GM21390 (cell line): ENCODE results near the gene FAM107A.
"Not testable (repeated sequence)": the region's sequence is repeated elsewhere in the genome, so short reads cannot be mapped to it uniquely, and the experiment has no call there.

Experiments
- ATAC-seq: cut with Tn5 transposase; IDR thresholded peaks from one replicate; pipeline ENCODE4 v1.9.1; 2021; ENCODE audit not compliant: unreplicated experiment

FAM107A gene

GRCh38 chr3:58537412-58538301, 39.5 kb downstream of the FAM107A start:
- no peak for ATAC-seq

- ATAC-seq: no peak
These were observed 40.4 kb downstream of the FAM107A start, which contains the start of gene ACOX2 for GRCh38 chr3:58536501-58537411. TSS of gene ACOX2 (minus strand) at chr3:58537190. CDS start at chr3:58535106, 2,084 bp downstream.

DNA sequence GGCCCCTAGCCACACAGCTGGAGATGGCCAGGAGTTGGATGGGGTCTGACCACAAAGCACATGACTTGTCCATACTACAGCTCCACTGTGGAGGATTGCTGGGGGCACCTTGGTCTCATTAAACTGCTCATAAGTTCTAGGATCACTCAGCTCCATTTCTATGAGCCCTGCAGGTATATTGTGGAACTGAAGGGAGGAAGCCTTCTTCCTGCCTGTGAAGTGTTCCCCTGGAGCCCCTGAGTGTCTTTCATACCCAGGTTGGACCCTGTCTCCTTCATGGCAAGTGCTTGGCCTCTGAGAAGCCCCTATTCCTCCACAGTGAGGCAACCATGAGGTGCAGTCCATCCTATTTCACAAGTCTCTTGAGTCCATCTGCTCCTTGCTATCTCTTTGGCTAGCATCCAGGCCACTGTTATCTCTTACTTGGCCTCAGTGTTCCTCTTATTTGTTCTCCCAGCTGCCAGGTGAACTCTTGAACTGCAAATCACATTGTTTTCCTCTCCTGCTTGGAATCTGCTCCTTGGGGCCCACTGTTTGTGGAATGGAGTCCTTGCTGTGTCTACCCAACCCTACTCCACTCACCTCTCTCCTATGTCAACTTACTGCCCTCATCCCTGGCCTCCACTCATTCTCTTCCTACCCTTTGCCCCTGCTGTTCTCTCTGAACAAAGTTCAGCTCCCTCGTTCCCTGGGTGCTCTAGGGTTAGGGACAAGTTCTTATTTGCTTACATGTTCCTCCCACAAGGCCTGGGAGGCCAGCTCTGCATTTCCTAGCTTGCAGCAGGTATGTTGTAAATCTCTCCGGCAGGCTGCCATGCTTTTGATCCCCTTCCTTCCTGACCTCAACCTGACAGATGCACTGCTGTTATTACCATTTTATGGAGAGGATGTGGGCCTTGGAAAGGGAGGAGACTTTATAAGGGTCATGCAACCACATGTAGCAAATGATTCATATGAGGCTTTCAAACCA, 41.4 kb downstream of the FAM107A start:
- ATAC-seq: no peak

GRCh38 chr3:58534592-58535494, 42.3 kb downstream of the FAM107A start:
- no peak for ATAC-seq

- ATAC-seq: peak; percentile 93
These were observed 44.4 kb downstream of the FAM107A start for GRCh38 chr3:58532794-58533220.

DNA sequence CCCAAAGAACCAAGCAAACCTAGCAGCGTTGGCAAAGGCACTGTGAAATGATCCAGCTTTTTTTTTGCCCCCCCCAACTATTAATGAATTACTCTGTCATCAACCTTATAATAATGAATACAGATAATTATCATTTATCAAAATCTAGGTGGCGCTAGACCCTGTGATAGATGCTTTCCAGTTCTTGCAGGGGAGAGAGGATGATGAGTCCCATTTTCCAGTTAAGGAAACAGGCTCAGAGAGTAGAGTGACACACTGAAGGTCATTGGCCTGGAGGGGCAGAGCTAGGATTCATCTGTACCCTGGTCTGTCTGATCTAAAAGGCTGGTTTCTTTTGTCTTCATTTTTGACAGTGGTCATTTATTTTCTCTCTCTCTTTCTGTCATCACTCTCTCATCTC, 45.2 kb downstream of the FAM107A start:
- no peak for ATAC-seq

- ATAC-seq: no peak
These were observed 45.6 kb downstream of the FAM107A start for GRCh38 chr3:58531555-58531954.

DNA sequence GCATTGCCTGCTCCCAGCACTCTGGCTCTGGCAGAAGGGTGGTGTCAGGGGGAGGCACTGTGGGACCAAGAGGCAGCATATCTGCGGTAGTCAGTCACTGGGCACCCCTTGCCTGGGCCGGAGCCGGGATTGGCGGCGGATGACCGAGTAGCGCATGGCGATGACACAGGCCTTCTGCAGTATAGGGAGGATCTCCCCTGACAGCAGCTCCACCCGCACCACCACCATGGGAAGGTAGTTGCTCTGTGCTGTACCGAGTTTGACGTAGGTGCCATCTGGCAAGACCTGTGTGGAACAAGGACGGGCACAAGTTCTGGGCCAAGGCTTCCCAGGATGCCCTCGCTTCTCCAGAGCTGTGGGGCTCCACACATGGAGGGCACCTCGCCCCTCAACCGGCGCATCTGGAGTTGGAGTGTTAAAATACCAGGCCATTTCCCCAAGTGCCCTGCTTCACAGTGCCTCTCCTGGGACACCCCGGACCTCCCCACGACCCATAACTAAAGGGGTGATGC, 46.8 kb downstream of the FAM107A start:
- no peak for ATAC-seq

- ATAC-seq: no peak
These were observed 47.5 kb downstream of the FAM107A start for GRCh38 chr3:58529516-58530353.

GRCh38 chr3:58528629-58529028, 48.6 kb downstream of the FAM107A start:
- ATAC-seq: no peak

DNA sequence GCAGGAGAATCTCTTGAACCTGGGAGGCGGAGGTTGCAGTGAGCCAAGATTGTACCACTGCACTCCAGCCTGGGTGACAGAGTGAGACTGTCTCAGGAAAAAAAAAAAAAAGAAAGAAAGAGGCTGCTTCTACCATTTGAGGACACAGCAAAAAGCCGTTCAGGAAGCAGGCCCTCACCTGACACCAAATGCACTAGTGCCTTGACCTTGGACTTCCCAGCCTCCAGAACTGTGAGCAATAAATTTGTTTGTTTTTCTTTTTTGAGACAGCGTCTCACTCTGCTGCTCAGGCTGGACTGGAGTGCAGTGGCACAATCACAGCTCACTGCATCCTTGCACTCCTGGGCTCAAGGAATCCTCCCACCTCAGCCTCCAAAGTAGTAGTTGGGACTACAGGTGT, 49.8 kb downstream of the FAM107A start:
- not testable (repeated sequence) for ATAC-seq

DNA sequence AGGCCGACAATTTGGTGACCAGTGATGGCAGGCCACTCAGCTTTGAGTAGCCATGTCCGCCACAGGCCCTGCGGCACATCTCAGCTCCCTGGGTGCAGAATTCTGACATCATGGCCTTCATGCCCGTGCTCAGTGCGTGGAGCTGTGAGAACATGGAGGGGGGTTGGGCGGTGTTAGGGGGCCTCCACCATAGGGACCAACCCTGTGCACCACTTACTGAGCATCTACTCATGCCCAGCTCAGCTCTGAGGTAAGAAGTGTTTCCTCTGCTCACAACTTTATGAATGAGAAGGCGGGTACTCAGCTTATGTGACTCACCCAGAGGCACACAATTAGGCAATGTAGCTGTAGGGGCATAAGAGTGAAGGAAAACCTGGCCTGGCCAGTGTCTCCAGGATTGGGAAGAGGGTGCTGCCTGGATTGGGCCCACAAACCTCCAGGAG, 50.7 kb downstream of the FAM107A start:
- ATAC-seq: no peak

GRCh38 chr3:58524326-58524888, 52.8 kb downstream of the FAM107A start:
- ATAC-seq: no peak

DNA sequence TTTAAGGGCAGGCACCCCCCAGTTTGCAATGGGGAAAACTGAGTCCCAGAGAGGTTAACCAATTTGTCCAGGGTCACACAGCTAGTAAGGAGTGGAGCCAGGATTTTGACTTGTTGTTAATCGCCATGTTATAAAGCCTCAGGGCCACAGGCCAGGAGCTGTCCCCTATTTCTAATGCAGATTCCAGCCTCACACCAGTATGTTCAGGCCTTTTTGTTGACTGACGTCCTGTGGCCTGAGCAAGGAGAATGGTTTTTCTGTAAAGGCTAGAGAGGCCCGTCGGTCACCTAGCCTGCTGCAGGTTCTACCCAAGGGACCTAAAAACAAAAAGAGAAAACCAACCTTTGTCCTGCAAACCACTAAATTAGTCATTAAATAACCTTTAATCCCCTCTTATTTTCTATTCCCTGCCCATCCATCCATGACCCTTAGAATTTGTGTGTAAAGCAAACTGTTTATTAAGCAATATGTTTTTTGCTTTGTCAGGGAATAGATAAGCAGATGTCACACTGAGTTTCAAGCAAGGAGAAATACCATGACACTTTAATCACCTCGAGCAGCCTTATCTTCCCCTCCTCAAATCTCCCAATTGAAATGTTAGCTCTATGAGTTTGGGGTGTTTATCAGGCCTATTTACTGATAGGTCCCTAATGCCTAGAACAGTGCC, 54.3 kb downstream of the FAM107A start:
- no peak for ATAC-seq

DNA sequence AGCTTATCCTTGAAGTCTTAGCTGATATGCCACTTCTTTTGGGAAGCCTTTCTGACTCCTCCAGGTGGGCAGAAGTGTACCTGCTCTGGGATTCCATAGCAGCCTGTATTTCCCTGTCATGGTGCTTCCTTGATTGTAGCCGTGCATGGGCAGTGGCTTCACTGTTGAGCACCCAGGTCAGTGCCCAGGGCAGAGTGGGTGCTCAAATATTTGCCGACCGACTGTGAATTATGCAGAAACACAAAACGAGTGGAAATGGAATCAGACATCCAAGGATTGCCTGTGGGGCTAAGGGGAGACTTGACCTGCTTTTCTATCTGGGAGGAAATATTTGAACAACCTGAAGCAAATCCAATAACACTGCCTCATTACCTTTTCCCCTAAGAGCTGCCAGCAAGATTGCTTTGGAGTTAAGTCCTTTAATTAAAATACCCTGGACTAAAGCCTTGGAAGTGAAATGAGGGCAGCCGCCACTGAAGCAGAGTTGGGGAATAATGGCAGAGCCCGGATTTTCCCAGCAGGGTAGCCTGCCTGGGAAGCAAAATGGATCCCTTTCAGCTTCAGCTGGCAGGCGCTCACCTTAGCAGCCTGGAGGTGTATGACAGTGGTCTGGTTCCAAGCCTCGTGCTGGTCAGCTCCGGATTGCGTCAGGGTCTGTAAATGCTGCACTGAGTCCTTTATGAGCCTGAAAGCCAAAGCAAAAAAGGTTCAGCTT, 55.1 kb downstream of the FAM107A start:
- ATAC-seq: no peak

- no peak for ATAC-seq
These were observed 55.9 kb downstream of the FAM107A start for GRCh38 chr3:58521336-58521670.
